ENCODE results near the gene NT5C3B. TPM values are rescaled to one million over a fixed set of nuclear protein-coding genes. Genes with fewer than 3 reads are reported as not detected.
"Not testable (repeated sequence)": the region's sequence is repeated elsewhere in the genome, so short reads cannot be mapped to it uniquely, and the experiment has no call there.

The NT5C3B gene
- total RNA-seq, 1 donor from 2014 or later, result 40.8 TPM

DNA sequence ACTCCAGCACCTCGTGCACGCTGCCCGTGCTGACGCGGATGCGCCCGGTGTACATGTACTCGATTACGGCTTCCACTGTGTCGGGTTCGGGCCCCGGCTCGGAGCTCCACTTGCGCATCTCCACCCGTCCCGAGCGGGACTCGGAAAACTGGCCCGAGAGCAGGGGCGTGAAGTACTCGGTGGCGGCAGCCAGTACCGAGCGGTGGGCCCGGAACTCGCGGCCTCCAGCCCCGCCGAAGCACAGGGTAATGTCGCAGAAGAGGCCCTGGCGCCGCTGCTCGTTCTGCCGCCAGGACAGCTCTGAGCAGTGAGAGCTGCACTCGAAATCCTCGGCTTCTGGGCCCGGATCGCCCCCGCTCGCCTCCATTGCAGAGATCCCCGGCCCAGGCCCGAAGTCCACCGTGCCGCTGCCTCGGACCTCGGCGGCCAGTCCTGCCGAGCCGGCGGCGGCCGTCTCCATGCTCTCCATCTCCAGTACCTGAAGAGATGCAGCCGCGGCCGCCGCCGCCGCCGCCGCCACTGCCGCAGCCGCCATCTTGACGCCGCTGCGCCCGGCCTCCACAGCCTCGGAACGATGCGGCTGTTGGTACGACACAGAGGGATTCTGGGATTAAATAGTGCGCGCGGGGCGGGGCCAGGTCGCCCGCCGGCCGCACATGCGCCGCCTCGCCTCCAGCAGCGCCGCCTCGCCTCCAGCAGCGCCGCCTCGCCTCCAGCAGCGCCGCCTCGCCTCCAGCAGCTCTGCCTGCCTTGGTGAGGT, 29.0 kb upstream of the NT5C3B start, which contains the start of gene KLHL11:
Gene KLHL11 (minus strand): TSS at position 588 of the 760 bp plus-strand sequence. CDS start 53 bp downstream, at position 535.
- DNase-seq (ENCODE audit: low spot score), result peak; percentile 88
- peaks cover 32% of the 10 kb centered on the region for H3K4me1 Mint-ChIP-seq (ENCODE audit: low read depth)
- peaks cover 20% of the 10 kb centered on the region for H3K36me3 Mint-ChIP-seq (ENCODE audit: low read depth)
- H3K4me3 Mint-ChIP-seq, result no peak within 1 kb of the TSS
- no peaks in the 10 kb centered on the region for H3K9me3 Mint-ChIP-seq
- peak within 1 kb of the TSS; percentile 83 for H3K27ac Mint-ChIP-seq
- H3K27me3 Mint-ChIP-seq (ENCODE audit: insufficient read depth), result no peaks in the 10 kb centered on the region
- intact Hi-C loops (cut with micrococcal nuclease), result loop anchor here (1.0 to 10.0 kb wide), 9 partner anchors 29 to 290 kb away; partner anchors contain the start of genes CNP, EIF1, FKBP10 and JUP

DNA sequence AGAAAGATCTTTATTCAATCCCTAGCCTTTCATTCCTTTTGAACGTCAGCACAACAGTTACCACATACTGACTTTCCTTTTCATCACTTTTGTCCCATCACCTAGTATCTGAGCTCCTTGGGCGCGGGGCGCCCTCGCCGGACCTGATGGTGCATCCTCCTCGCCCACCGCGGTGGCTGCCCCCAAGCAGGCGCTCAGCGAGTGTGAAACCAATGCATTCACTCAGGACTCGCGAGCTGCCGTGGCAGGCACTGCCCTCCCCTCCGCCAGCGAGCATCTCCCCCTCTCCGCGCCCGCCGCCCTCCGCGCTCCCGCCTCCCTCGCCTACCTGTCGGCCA, 28.4 kb upstream of the NT5C3B start:
- intact Hi-C loops (cut with micrococcal nuclease), result loop anchor here (2.0 to 10.0 kb wide), 3 partner anchors 50 to 102 kb away; partner anchors contain the start of genes CNP, FKBP10, JUP and P3H4
- Mint-ChIP-seq H3K4me3 (no peak overlapping the region), H3K36me3 (ENCODE audit: low read depth) (peaks cover 17% of the 10 kb centered on the region), H3K9me3 (no peaks in the 10 kb centered on the region), H3K27me3 (ENCODE audit: insufficient read depth) (no peaks in the 10 kb centered on the region), H3K4me1 (ENCODE audit: low read depth) (peaks cover 27% of the 10 kb centered on the region), H3K27ac (no peak overlapping the region)
- no peak for DNase-seq (ENCODE audit: low spot score)

DNA sequence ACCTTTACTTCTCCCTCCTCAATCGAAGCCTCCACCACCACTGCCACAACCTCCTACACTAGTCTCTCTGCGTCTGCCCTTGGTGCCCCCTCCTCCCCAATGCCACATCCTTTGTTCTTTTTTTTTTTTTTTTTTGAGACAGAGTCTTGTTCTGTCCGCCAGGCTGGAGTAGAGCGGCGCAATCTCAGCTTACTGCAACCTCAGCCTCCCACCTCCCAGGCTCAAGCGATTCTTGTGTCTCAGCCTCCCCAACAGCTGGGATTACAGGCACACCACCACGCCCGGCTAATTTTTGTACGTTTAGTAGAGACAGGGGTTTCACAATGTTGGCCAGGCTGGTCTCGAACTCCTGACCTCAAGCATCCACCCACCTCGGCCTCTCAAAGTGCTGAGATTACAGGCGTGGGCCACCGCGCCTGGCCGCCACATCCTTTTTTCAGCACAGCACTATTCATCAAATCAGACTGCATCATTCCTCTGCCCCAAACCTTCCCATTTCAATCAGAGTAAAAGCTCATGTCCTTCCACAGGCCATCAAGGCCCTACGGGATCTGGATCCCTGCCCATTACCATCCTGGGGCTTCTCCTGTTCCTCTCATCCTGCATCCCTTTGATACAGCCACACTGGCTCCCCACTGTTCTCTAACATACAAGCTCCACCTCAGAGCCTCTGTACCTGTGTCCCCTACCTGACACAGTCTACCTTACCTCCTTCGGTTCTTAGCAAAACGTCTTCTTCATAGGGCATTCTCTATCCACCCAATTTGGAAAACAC, 27.2 kb upstream of the NT5C3B start:
- no peaks in the 10 kb centered on the region for H3K9me3 Mint-ChIP-seq

DNA sequence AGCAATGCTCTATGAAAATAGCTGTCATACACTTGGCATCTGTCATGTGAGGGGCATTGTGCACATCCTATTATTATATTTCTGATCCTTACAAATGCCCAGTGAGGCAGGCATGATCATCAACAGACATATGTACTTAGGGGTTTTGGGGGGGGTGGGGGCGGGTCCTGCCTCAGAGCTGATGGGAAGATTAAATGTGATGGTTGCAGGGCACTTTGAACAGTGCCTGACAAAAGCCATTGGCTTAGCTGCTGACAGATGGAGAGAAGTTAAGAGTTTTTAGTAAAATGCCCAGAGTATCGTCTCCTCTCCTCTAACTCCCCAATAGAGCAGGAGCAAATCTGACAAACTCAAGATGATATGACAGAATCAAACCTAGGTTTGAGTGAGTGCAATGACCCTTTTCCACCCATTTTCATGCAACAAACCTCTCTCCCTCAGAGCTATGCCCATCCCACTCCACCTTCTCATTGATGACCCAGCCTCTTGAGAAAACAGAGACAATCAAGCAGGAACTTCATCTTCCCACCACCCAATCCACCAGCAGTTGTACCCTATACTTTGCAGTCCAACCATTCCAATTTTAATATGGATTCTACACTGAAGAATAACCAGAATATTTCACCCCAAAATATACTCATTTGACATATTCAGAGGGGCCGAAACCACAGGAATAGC, 24.4 kb upstream of the NT5C3B start:
- Mint-ChIP-seq H3K27me3 (ENCODE audit: insufficient read depth) (no peaks in the 10 kb centered on the region), H3K4me1 (ENCODE audit: low read depth) (peaks cover 11% of the 10 kb centered on the region), H3K9me3 (no peaks in the 10 kb centered on the region), H3K4me3 (no peak overlapping the region), H3K27ac (no peak overlapping the region), H3K36me3 (ENCODE audit: low read depth) (peaks cover 2% of the 10 kb centered on the region)
- intact Hi-C loops (cut with micrococcal nuclease), result loop anchor here (10.0 kb wide), 1 partner anchor 46 kb away; the partner anchor contains the start of genes FKBP10 and P3H4
- no peak for DNase-seq (ENCODE audit: low spot score)

More for the DNA sequence above, 27.2 kb upstream of the NT5C3B start:
- peaks cover 14% of the 10 kb centered on the region for H3K36me3 Mint-ChIP-seq (ENCODE audit: low read depth)
- no peak overlapping the region for H3K4me3 Mint-ChIP-seq
- H3K4me1 Mint-ChIP-seq (ENCODE audit: low read depth), result peaks cover 15% of the 10 kb centered on the region
- intact Hi-C loops (cut with micrococcal nuclease), result loop anchor here (10.0 kb wide), 1 partner anchor 48 kb away; the partner anchor contains the start of genes FKBP10 and P3H4
- H3K27me3 Mint-ChIP-seq (ENCODE audit: insufficient read depth), result no peaks in the 10 kb centered on the region
- H3K27ac Mint-ChIP-seq, result no peak overlapping the region
- no peak for DNase-seq (ENCODE audit: low spot score)

DNA sequence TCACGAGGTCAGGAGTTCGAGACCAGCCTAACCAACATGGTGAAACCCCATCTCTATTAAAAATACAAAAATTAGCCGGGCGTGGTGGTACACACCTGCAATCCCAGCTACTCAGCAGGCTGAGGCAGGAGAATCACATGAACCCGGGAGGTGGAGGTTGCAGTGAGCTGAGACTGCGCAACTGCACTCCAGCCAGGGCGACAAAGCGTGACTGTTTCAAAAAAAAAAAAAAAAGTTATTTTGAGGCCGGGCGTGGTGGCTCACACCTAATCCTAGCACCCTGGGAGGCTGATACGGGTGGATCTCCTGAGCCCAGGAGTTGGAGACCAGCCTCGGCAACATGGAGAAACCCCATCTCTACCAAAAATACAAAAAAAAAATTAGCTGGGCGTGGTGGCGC, 15.3 kb upstream of the NT5C3B start:
- H3K4me3 Mint-ChIP-seq; intact Hi-C loops (cut with micrococcal nuclease); H3K4me1 Mint-ChIP-seq (ENCODE audit: low read depth); DNase-seq (ENCODE audit: low spot score); H3K27me3 Mint-ChIP-seq (ENCODE audit: insufficient read depth); H3K9me3 Mint-ChIP-seq; H3K27ac Mint-ChIP-seq: not testable (repeated sequence)
- peaks cover 20% of the 10 kb centered on the region for H3K36me3 Mint-ChIP-seq (ENCODE audit: low read depth)

DNA sequence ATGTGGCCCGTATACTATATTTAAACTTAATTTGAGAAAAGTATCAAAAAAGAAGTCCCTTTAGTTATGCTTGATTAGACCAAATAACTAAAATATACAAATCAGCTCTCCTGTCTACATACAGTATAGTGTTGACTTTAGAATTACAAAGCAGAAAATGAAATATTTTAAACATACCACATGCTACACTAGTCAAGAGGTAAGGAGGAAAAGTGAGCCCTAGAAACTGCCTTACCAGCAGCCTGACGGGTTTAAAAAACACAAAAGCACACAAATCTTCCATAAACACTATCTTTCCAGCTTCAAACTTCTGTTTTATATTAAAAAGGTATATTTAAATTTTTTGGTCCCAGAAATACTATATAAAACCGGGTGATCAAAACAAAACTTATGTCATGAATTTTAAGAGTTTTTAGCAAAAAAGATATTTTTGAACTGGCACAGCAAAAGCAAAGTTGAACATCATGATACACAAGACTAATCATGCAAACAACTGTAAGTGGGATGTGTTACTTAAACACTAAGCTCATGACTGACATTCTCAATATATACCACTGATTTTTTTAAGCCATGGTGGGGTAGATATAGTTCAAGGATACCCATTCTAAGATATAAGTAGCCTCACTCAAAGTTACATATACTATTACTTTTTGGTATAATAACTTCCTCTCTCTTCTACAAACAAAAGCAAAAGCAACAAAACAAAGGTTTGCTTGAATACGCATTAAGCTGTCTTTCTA, 13.4 kb upstream of the NT5C3B start:
- intact Hi-C loops (cut with micrococcal nuclease), result no loop called here
- no peaks in the 10 kb centered on the region for H3K27me3 Mint-ChIP-seq (ENCODE audit: insufficient read depth)
- H3K4me3 Mint-ChIP-seq, result no peak overlapping the region
- H3K36me3 Mint-ChIP-seq (ENCODE audit: low read depth), result peaks cover 17% of the 10 kb centered on the region
- peaks cover 9% of the 10 kb centered on the region for H3K4me1 Mint-ChIP-seq (ENCODE audit: low read depth)
- no peak overlapping the region for H3K27ac Mint-ChIP-seq
- H3K9me3 Mint-ChIP-seq, result no peaks in the 10 kb centered on the region
- no peak for DNase-seq (ENCODE audit: low spot score)

DNA sequence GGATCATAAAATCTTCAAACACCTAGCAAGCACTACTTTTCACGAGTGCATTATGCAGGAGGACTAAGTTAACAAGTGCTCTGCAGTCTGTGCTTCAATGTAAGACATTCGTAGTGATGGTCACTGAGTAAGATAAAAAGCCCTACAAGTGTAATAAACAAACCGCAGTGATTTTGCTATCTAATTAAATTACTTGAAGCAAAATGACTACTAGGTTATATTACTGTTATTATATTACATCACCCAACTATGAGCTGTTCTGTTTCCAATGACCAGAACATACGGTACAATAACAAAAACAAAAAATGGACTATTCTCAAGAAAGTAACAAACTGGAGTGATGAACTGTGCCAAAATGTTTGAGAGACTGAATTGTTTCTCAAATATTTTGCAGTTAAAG, 12.8 kb upstream of the NT5C3B start:
- H3K27me3 Mint-ChIP-seq (ENCODE audit: insufficient read depth), result no peaks in the 10 kb centered on the region
- H3K36me3 Mint-ChIP-seq (ENCODE audit: low read depth), result peaks cover 13% of the 10 kb centered on the region
- H3K9me3 Mint-ChIP-seq, result no peaks in the 10 kb centered on the region
- no peak for DNase-seq (ENCODE audit: low spot score)
- no peak overlapping the region for H3K4me3 Mint-ChIP-seq
- intact Hi-C loops (cut with micrococcal nuclease), result no loop called here
- H3K4me1 Mint-ChIP-seq (ENCODE audit: low read depth), result peaks cover 9% of the 10 kb centered on the region
- no peak overlapping the region for H3K27ac Mint-ChIP-seq

DNA sequence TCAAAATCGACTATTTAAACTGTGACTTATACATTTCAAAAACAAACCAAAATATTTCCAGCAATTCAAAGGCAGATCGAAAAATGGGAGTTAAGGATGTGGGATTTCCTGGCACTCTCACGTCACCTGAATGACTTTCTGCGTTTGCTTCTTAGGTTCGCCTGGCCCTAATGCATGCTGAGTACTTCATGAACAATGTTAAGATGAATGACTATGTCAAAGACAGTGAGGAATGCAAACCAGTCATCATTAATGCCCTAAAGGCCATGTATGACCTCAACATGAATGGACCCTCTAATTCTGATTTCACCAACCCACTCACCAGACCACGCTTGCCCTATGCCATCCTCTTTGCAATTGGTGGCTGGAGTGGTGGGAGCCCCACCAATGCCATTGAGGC, 8.9 kb upstream of the NT5C3B start:
- Mint-ChIP-seq H3K4me1 (ENCODE audit: low read depth) (no peaks in the 10 kb centered on the region), H3K36me3 (ENCODE audit: low read depth) (peaks cover 5% of the 10 kb centered on the region), H3K4me3 (no peak overlapping the region), H3K9me3 (no peaks in the 10 kb centered on the region), H3K27ac (no peak overlapping the region), H3K27me3 (ENCODE audit: insufficient read depth) (no peaks in the 10 kb centered on the region)
- DNase-seq (ENCODE audit: low spot score), result no peak
- intact Hi-C loops (cut with micrococcal nuclease), result no loop called here

DNA sequence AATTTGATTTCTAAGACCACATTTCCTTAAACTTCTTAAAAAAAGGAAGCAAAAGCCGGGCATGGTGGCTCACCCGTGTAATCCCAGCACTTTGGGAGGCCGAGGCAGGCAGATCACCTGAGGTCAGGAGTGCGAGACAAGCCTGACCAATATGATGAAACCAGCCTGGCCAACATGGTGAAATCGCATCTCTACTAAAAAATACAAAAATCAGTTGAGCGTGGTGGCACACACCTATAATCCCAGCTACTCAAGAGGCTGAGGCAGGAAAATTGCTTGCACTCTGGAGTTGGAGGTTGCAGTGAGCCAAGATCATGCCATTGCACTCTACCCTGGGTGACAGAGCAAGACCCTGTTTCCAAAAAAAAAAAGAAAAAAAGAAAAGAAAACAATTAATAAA, 4.7 kb upstream of the NT5C3B start:
- intact Hi-C loops (cut with micrococcal nuclease); H3K4me1 Mint-ChIP-seq (ENCODE audit: low read depth); H3K9me3 Mint-ChIP-seq; H3K36me3 Mint-ChIP-seq (ENCODE audit: low read depth); H3K27me3 Mint-ChIP-seq (ENCODE audit: insufficient read depth); H3K27ac Mint-ChIP-seq; H3K4me3 Mint-ChIP-seq; DNase-seq (ENCODE audit: low spot score): not testable (repeated sequence)

DNA sequence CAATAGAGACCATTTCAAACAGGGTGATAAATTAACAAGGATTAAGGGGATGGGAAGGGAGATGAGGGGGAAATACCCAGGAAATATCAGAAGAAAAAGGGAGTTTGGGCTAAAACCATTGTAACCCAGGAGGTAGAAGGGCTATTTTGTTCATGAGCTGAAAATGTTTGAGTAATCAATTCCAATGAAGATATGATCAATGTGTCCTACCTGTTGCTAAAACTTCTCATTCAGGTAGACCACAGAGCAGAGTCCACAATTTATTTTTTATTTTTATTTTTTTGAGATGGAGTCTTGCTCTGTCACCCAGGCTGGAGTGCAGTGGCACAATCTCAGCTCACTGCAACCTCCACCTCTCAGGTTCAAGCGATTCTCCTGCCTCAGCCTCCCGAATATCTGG, 3.4 kb upstream of the NT5C3B start:
- peaks cover 11% of the 10 kb centered on the region for H3K4me1 Mint-ChIP-seq (ENCODE audit: low read depth)
- H3K36me3 Mint-ChIP-seq (ENCODE audit: low read depth); intact Hi-C loops (cut with micrococcal nuclease); DNase-seq (ENCODE audit: low spot score); H3K27ac Mint-ChIP-seq; H3K9me3 Mint-ChIP-seq; H3K27me3 Mint-ChIP-seq (ENCODE audit: insufficient read depth); H3K4me3 Mint-ChIP-seq: not testable (repeated sequence)

DNA sequence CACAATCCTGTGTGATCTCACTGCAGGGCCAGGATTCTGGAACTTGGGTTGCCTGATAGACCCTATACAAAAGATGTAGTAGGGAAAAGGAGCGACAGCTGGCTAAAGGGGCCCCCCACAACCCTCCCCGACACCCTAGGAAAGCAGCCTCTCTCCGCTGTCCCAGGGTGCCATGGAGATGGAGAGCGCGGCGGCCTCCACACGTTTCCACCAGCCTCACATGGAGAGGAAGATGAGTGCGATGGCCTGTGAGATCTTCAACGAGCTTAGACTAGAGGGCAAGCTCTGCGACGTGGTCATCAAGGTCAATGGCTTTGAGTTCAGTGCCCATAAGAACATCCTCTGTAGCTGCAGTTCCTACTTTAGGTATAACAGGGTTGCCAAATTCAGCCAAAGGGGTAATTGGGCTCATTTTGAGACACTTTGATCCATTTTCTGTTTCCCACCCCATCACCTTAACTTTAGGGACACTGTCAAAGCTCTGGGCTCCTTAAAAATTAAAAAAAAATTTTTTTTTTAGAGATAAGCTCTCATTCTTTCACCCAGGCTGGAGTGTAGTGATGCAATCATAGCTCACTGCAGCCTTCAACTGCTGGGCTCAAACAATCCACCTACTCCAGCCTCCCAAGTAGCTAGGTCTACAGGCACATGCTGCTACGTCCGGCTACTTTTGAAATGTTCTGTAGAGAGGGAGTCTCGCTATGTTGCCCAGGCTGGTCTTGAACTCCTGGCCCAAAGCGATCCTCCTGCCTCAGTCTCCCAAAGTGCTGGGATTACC, 1.9 kb upstream of the NT5C3B start, which contains the start of gene KLHL10:
Gene KLHL10 (plus strand): TSS at position 65 of the 778 bp plus-strand sequence. CDS start 108 bp downstream, at position 173.
- H3K27ac Mint-ChIP-seq, result no peak within 1 kb of the TSS
- H3K27me3 Mint-ChIP-seq (ENCODE audit: insufficient read depth), result peaks cover 4% of the 10 kb centered on the region
- H3K4me1 Mint-ChIP-seq (ENCODE audit: low read depth), result peaks cover 11% of the 10 kb centered on the region
- H3K9me3 Mint-ChIP-seq, result no peaks in the 10 kb centered on the region
- H3K4me3 Mint-ChIP-seq, result peak within 1 kb of the TSS; percentile 69
- intact Hi-C loops (cut with micrococcal nuclease), result no loop called here
- H3K36me3 Mint-ChIP-seq (ENCODE audit: low read depth), result peaks cover 7% of the 10 kb centered on the region
- no peak for DNase-seq (ENCODE audit: low spot score)
